Measurements from ENCODE around the gene NFAM1.

The NFAM1 gene

DNA sequence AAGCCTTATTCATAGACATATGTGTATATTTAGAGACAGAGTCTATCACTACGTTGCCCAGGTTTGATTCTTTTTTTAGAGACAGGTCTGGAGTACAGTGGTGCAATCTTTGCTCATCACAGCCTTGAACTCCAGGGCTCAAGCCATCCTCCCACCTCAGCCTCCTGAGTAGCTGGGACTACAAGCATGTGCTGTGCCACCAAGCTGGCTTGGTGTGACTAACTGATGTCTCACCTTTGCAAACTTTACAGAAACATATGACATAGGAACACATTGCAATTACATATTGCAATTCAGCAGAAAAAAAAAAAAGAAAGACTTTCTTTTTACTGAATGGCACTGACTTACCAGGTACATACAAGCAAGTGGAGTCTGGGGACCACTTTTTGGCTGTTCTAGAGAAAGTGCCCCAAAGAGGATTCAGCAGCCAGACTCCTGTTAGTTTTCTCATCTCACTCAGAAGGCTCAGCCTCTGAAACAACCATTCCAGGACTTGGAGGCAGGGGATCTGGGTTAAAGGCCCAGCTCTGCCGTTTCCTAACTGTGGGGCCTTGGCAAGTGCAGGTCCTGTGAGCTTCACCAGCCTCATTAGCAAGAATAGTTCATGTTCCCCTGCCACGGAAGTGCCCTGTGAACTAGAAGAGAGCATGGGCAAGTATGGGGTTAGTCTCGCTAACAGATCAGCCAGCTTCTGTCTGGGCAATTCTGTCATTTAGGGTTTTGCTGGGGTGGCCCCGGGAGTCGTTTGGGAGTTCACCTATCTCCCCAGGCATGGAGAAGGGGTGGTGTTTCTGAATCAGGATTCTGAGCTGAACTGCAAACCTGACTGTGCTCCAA is 11.3 kb upstream of the NFAM1 start:
- Histone ChIP-seq H3K4me3 (ENCODE audit: insufficient read depth, low read length, poor library complexity, severe bottlenecking) (no peak overlapping the region), H3K9me2 (replicated peaks; ENCODE audit: insufficient read depth, low read length) (no peaks in the 10 kb centered on the region), H3K9ac (ENCODE audit: low read length) (no peak overlapping the region)

DNA sequence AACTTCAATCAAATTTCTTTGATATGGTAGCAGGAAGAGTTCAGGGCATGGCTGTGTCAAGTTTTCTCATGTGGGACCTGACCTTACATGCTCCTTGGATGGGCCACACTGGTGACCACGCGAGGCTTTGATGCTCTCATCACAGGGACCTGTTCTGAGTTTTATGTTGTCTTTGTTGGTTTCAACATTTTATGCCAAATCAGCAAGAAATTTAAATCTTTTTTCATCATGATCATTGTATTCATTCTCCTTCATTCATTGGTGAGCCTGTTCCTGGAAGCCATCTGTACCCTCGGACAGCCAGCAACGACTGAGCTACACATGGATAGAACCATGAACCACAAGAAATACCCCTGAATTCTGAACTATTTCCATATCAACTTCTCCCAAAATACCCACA is 10.5 kb upstream of the NFAM1 start:
- H3K27me3 ChIP-seq (ENCODE audit: low read length): no peaks in the 10 kb centered on the region
- H3K27ac ChIP-seq (ENCODE audit: low read depth, low read length): no peak overlapping the region
- H3K36me3 ChIP-seq (ENCODE audit: low read length): no peaks in the 10 kb centered on the region
- no peak overlapping the region for H2AFZ ChIP-seq (ENCODE audit: low read depth, low read length, severe bottlenecking)
- no peak overlapping the region for H3K4me3 ChIP-seq (ENCODE audit: insufficient read depth, low read length, poor library complexity, severe bottlenecking)
- no peak for TF ChIP-seq CTCF (IDR thresholded peaks at IDR 0.05; ENCODE audit: insufficient read depth, low read length, poor library complexity, severe bottlenecking)
- no peak for TF ChIP-seq EZH2phosphoT487 (conservative IDR thresholded peaks at IDR 0.05; ENCODE audit: low read length)
- no peaks in the 10 kb centered on the region for H3K9me2 ChIP-seq (replicated peaks; ENCODE audit: insufficient read depth, low read length)
- no peak overlapping the region for H3K4me2 ChIP-seq (ENCODE audit: low read depth, low read length, poor library complexity, severe bottlenecking)
- H4K20me1 ChIP-seq (ENCODE audit: low read depth, low read length): no peaks in the 10 kb centered on the region
- no peak overlapping the region for H3K9ac ChIP-seq (ENCODE audit: low read length)
- H3F3A ChIP-seq (ENCODE audit: insufficient read depth): no peaks in the 10 kb centered on the region
- no peaks in the 10 kb centered on the region for H3K79me2 ChIP-seq (ENCODE audit: insufficient read depth, low read length)
- no peaks in the 10 kb centered on the region for H3K9me3 ChIP-seq (ENCODE audit: insufficient read depth, low read length)

More for the DNA sequence above, 11.3 kb upstream of the NFAM1 start:
- no peaks in the 10 kb centered on the region for H3K27me3 ChIP-seq (ENCODE audit: low read length)
- no peaks in the 10 kb centered on the region for H3K79me2 ChIP-seq (ENCODE audit: insufficient read depth, low read length)
- H3K36me3 ChIP-seq (ENCODE audit: low read length): no peaks in the 10 kb centered on the region
- H2AFZ ChIP-seq (ENCODE audit: low read depth, low read length, severe bottlenecking): peak overlapping the region; percentile 90
- no peak overlapping the region for H3K27ac ChIP-seq (ENCODE audit: low read depth, low read length)
- H3K9me3 ChIP-seq (ENCODE audit: insufficient read depth, low read length): no peaks in the 10 kb centered on the region
- TF ChIP-seq EZH2phosphoT487 (conservative IDR thresholded peaks at IDR 0.05; ENCODE audit: low read length): no peak
- no peak for TF ChIP-seq CTCF (IDR thresholded peaks at IDR 0.05; ENCODE audit: insufficient read depth, low read length, poor library complexity, severe bottlenecking)
- peak overlapping the region; percentile 56 for H3K4me2 ChIP-seq (ENCODE audit: low read depth, low read length, poor library complexity, severe bottlenecking)
- no peaks in the 10 kb centered on the region for H3F3A ChIP-seq (ENCODE audit: insufficient read depth)
- no peaks in the 10 kb centered on the region for H4K20me1 ChIP-seq (ENCODE audit: low read depth, low read length)

GRCh38 chr22:42440728-42441127 is 8.5 kb upstream of the NFAM1 start:
- H3K27ac ChIP-seq (ENCODE audit: low read depth, low read length): no peak overlapping the region
- H3K9ac ChIP-seq (ENCODE audit: low read length): no peak overlapping the region
- no peak overlapping the region for H3K4me3 ChIP-seq (ENCODE audit: insufficient read depth, low read length, poor library complexity, severe bottlenecking)

More at GRCh38 chr22:42440728-42441127, 8.5 kb upstream of the NFAM1 start:
- no peak for TF ChIP-seq CTCF (IDR thresholded peaks at IDR 0.05; ENCODE audit: insufficient read depth, low read length, poor library complexity, severe bottlenecking)
- TF ChIP-seq EZH2phosphoT487 (conservative IDR thresholded peaks at IDR 0.05; ENCODE audit: low read length): no peak
- no peaks in the 10 kb centered on the region for H3K9me3 ChIP-seq (ENCODE audit: insufficient read depth, low read length)
- H2AFZ ChIP-seq (ENCODE audit: low read depth, low read length, severe bottlenecking): no peak overlapping the region
- H3K27me3 ChIP-seq (ENCODE audit: low read length): no peaks in the 10 kb centered on the region
- H3K79me2 ChIP-seq (ENCODE audit: insufficient read depth, low read length): no peaks in the 10 kb centered on the region
- H3K36me3 ChIP-seq (ENCODE audit: low read length): no peaks in the 10 kb centered on the region
- no peaks in the 10 kb centered on the region for H3F3A ChIP-seq (ENCODE audit: insufficient read depth)
- no peaks in the 10 kb centered on the region for H3K9me2 ChIP-seq (replicated peaks; ENCODE audit: insufficient read depth, low read length)
- no peaks in the 10 kb centered on the region for H4K20me1 ChIP-seq (ENCODE audit: low read depth, low read length)
- H3K4me2 ChIP-seq (ENCODE audit: low read depth, low read length, poor library complexity, severe bottlenecking): no peak overlapping the region
